AG04450 (cell line): ENCODE data around the gene PPP1R27. TPM values are rescaled to one million over a fixed set of nuclear protein-coding genes. Genes with fewer than 3 reads are reported as not detected.

Experiments
- CTCF ChIA-PET: fragments of 300-600, 350-600 bp; formaldehyde crosslinking; extraction: SDS; loops from one replicate; lab custom pipeline; 2022; ENCODE audit warnings: antibody characterized with exemption, inconsistent platforms; lab: Charles Lee
- POLR2A ChIA-PET: fragments of 350-600 bp; formaldehyde crosslinking; extraction: SDS; loops from one replicate; lab custom pipeline; 2021; ENCODE audit warnings: antibody characterized with exemption, inconsistent platforms; lab: Yijun Ruan, JAX
- DNase-seq: peaks from one replicate; pipeline ENCODE4 v3.0.0-alpha.2; 2011; ENCODE audit warnings: low read depth, low spot score
- H3K27ac ChIP-seq: one replicate; pipeline ENCODE4 v1.5.1; 2012; ENCODE audit warnings: low read depth, low read length, control low read depth
- H3K27me3 ChIP-seq: one replicate; pipeline ENCODE4 v1.6.0; 2012; ENCODE audit warnings: low read length; ENCODE audit not compliant: control insufficient read depth, insufficient read depth
- H3K4me3 ChIP-seq: 2 replicates; pipeline ENCODE4 v1.5.1; 2011; ENCODE audit warnings: mild to moderate bottlenecking, low read depth, low read length, control low read depth
- H3K9me3 ChIP-seq: 2 replicates; pipeline ENCODE4 v1.5.1; 2012; ENCODE audit warnings: low read length; ENCODE audit not compliant: control insufficient read depth, insufficient read depth
- CTCF ChIP-seq: IDR thresholded peaks from 2 replicates; pipeline ENCODE4 v1.5.1; 2011; ENCODE audit warnings: low read depth, low read length, control low read depth, inconsistent platforms
- polyA plus RNA-seq: library from polyadenylated mRNA; depleted of rRNA; stranded (reverse); fragments of >200 nt; gene quantifications from 2 replicates; pipeline ENCODE4 v1.2.3, GENCODE V29; 2011; rRNA removed

Gene PPP1R27
- polyA plus RNA-seq, 1 experiment, result not detected

- DNase-seq, result no peak
- ChIA-PET CTCF (no interaction called here), POLR2A (no interaction called here)
- peaks cover 3% of the 10 kb centered on the region for H3K27me3 ChIP-seq
- peaks cover 7% of the 10 kb centered on the region; the same call in 1 of the 2 replicates for H3K9me3 ChIP-seq
- H3K27ac ChIP-seq, result no peak overlapping the region
- H3K4me3 ChIP-seq, result no peak overlapping the region
- TF ChIP-seq CTCF, result no peak
Observed at GRCh38 chr17:81792675-81793615, 41.9 kb downstream of the PPP1R27 start.

Other genes with a start within 250 kb of the PPP1R27 start
- 66.5 and 77.1 TPM in 2 replicates for gene NPLOC4, start 197.9 kb downstream of the PPP1R27 start, polyA plus RNA-seq
- 0.92 and 0.98 TPM in 2 replicates for gene TSPAN10, start 197.9 kb downstream of the PPP1R27 start, polyA plus RNA-seq
- gene PDE6G, start 178.5 kb downstream of the PPP1R27 start, polyA plus RNA-seq, result 0.51 and 1.0 TPM in 2 replicates
- gene OXLD1, start 168.4 kb downstream of the PPP1R27 start, polyA plus RNA-seq, result 13.4 and 17.0 TPM in 2 replicates
- gene CCDC137, start 168.3 kb downstream of the PPP1R27 start, polyA plus RNA-seq, result 10.7 and 10.9 TPM in 2 replicates
- 44.7 and 48.0 TPM in 2 replicates for gene ARL16, start 151.3 kb downstream of the PPP1R27 start, polyA plus RNA-seq
- 71.5 and 83.0 TPM in 2 replicates for gene HGS, start 151.0 kb downstream of the PPP1R27 start, polyA plus RNA-seq
- 52.1 and 69.2 TPM in 2 replicates for gene MRPL12, start 131.7 kb downstream of the PPP1R27 start, polyA plus RNA-seq
- gene SLC25A10, start 122.8 kb downstream of the PPP1R27 start, polyA plus RNA-seq, result 3.3 and 4.1 TPM in 2 replicates
- gene GCGR, start 30.9 kb downstream of the PPP1R27 start, polyA plus RNA-seq, result not detected in 2 replicates
- gene MCRIP1, start 1.8 kb downstream of the PPP1R27 start, polyA plus RNA-seq, result 63.2 and 88.2 TPM in 2 replicates
- 158 and 342 TPM in 2 replicates for gene P4HB, start 25.5 kb upstream of the PPP1R27 start, polyA plus RNA-seq
- 62.2 and 78.6 TPM in 2 replicates for gene ARHGDIA, start 36.3 kb upstream of the PPP1R27 start, polyA plus RNA-seq
- gene ALYREF, start 56.5 kb upstream of the PPP1R27 start, polyA plus RNA-seq, result 57.7 and 57.8 TPM in 2 replicates
- 213 and 233 TPM in 2 replicates for gene ANAPC11, start 56.7 kb upstream of the PPP1R27 start, polyA plus RNA-seq
- gene NPB, start 67.2 kb upstream of the PPP1R27 start, polyA plus RNA-seq, result 0.20 and 0.30 TPM in 2 replicates
- 25.2 and 31.8 TPM in 2 replicates for gene PCYT2, start 76.3 kb upstream of the PPP1R27 start, polyA plus RNA-seq
- 4.3 and 6.0 TPM in 2 replicates for gene SIRT7, start 83.1 kb upstream of the PPP1R27 start, polyA plus RNA-seq
- gene MAFG, start 92.7 kb upstream of the PPP1R27 start, polyA plus RNA-seq, result 17.6 and 17.7 TPM in 2 replicates
- 103 and 154 TPM in 2 replicates for gene PYCR1, start 102.2 kb upstream of the PPP1R27 start, polyA plus RNA-seq
- gene MYADML2, start 112.2 kb upstream of the PPP1R27 start, polyA plus RNA-seq, result not detected in 2 replicates
- 0.04 TPM in 1 of 2 replicates, not detected in the other for gene NOTUM, start 126.1 kb upstream of the PPP1R27 start, polyA plus RNA-seq
- gene ASPSCR1, start 142.6 kb upstream of the PPP1R27 start, polyA plus RNA-seq, result 7.1 and 8.8 TPM in 2 replicates
- gene CENPX, start 187.8 kb upstream of the PPP1R27 start, polyA plus RNA-seq, result 32.5 and 42.2 TPM in 2 replicates
- gene LRRC45, start 188.3 kb upstream of the PPP1R27 start, polyA plus RNA-seq, result 3.4 and 4.0 TPM in 2 replicates
- 12.9 and 18.7 TPM in 2 replicates for gene RAC3, start 196.6 kb upstream of the PPP1R27 start, polyA plus RNA-seq
- 35.5 and 55.6 TPM in 2 replicates for gene DCXR, start 202.6 kb upstream of the PPP1R27 start, polyA plus RNA-seq
- gene RFNG, start 216.8 kb upstream of the PPP1R27 start, polyA plus RNA-seq, result 11.8 and 14.1 TPM in 2 replicates
- 63.1 and 94.3 TPM in 2 replicates for gene GPS1, start 216.8 kb upstream of the PPP1R27 start, polyA plus RNA-seq
- gene DUS1L, start 230.8 kb upstream of the PPP1R27 start, polyA plus RNA-seq, result 21.4 and 27.0 TPM in 2 replicates